Measurements from ENCODE around the gene PDE6B.

- TF ChIP-seq CTCF (IDR thresholded peaks at IDR 0.05) (no peak), POLR2A (IDR thresholded peaks at IDR 0.05) (no peak), POLR2AphosphoS5 (IDR thresholded peaks at IDR 0.05) (no peak)
These were observed 56.5 kb downstream of the PDE6B start for GRCh38 chr4:681736-682451.

Measured in gastroesophageal sphincter (tissue), 3 donors.